HTR-8/SVneo (cell line): ENCODE results near the gene CUL4A.
A peak's percentile ranks its signal among the peaks of the same experiment; 100 is the strongest.

Experiments used
- DNase-seq: peaks from one replicate; pipeline ENCODE4 v3.0.0; 2011; ENCODE audit warnings: low spot score, mixed read lengths; ENCODE audit not compliant: insufficient read length
- FAIRE-seq: peaks from 2 replicates; lab custom pipeline; 2011; peaks lifted over from hg19 to GRCh38; lab: Jason Lieb, UNC

Gene CUL4A

DNA sequence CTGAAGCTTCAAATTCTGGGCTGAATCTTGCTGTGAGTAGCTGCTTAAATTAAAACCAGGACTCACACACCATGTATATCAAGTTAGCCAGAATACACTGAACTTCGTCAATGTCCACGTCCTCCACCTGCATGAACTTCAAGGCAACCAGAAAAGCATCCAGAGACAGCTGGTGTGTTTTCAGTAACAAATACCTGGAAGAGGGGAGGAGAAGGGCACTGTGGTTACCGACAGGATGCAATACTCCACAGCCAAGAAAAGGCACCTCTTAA lies 30.6 kb upstream of the CUL4A start:
- FAIRE-seq = no peak

DNA sequence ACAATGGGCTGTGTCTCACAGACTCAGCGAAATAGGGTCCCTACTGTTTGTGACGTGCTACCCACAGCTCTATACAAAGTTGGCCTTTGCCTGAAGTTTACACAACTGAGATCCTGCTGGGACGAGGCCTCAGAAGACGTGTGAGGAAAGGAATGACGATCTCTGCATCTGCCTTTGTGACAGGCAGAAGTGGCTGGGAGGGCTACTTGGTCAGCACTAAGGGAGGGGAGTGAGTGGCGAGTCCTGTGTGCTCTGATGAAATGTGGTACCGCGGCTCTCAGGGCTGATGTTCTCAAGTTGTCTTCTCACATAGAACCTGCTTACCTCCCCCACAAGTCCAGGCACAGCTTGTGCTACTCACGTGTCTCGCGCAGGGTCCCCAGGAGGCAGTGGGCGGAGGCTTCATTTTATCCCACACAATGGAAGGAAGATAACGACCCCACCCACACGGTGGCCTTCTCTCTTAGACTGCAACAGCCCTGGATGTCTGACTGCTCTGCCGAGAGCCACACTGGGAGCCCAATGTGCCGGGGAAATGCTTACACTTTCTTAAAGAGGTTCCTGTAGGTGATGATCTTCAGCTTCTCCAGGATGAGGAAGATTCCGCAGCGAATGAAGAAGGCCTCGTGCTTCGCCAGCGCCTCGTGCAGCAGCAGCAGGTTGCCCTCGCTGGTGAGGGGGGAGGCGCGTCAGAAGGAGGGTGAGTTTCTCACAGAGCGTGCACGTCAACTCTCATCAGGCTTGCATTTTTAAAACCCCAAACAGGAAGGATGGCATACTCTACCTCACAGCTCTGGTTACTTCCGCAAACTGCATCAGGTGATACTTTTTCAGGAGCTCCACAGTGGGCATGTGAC lies 29.8 kb upstream of the CUL4A start:
- FAIRE-seq = no peak
- DNase-seq = no peak

More for the DNA sequence above, 30.6 kb upstream of the CUL4A start:
- no peak for DNase-seq

DNA sequence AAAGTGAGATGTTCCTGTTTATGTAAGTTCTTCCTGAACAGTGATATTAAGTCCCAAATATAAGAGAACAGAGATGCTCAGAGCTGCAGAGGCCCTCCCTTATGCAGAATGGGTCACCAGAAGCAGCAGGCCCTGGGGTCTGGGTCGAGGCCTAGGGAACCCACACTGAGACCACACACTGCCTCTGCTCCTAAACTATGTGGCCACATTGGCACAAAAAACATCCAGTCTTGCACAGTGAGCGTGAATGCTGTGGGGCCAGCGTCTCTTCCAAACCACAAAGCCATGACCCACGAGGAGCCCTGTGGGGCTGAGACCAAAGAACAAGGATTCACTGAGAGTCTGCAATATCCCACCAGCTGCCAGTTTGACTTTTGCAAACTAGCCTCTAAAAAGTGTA lies 27.4 kb upstream of the CUL4A start:
- DNase-seq (no peak), FAIRE-seq (no peak)

DNA sequence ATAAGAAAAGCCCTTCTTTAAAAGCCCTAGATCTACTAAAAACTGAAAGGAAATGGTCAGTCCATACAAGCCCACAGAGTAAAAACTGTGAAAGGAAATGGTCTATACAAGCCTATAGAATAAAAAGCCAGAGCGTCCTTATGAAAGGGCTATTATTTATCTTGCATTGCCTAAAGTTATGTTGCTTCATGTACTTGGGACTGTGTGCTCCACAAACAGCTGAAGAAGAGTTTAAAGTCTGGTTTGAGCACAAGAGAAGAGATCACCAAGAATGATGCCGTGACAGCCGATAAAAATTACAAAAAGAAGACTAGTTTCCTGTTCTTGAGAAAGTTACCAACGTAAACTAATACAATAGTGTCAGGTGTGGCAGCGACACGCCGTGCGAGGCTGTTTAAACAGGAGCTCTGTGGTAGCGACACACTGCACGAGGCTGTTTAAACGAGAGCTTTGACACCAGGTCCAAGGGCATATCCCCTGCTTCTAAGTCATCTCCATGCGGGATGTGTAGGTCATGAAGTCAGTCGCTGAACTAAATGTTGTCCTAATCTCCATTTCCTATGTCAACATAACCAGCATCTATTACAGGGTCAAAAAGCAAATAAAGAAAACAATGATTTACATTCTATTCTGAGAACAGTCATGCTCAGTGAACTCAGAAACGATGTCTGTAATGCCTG lies 25.8 kb upstream of the CUL4A start:
- FAIRE-seq (no peak), DNase-seq (no peak)

DNA sequence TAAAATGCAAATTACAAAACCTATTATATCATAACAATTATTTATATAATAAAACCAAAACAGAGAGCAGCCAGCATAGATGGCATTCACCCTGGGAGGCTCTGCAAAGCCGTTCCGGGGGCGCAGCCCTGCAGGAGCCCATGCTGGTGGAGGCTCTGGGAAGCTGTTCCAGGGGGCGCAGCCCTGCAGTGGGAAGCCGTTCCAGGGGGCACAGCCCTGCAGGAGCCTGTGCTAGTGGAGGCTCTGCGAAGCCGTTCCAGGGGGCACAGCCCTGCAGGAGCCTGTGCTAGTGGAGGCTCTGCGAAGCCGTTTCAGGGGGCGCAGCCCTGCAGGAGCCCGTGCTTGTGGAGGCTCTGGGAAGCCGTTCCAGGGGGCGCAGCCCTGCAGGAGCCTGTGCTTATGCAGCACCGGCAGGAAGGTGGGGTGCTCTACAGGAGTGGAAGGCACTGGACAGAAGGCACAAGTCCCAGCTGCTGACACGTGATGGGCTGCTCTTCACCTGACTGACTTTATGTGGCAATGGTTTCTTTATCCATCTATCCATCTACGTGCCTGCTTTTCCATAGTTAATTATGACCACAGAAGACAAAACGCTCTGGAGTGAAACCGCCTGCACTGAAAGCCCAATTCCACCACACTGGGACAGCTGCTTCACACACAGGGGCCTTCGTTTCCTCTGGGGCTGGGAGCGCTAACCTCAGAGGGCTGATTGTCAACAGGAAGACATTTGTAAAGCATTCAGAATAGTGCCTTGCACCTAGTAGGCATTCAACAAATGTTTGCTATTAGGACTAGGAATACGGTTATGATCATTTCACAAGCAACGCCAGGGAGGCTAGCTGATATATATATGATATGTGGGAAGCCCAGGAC lies 24.6 kb upstream of the CUL4A start:
- no peak for FAIRE-seq

DNA sequence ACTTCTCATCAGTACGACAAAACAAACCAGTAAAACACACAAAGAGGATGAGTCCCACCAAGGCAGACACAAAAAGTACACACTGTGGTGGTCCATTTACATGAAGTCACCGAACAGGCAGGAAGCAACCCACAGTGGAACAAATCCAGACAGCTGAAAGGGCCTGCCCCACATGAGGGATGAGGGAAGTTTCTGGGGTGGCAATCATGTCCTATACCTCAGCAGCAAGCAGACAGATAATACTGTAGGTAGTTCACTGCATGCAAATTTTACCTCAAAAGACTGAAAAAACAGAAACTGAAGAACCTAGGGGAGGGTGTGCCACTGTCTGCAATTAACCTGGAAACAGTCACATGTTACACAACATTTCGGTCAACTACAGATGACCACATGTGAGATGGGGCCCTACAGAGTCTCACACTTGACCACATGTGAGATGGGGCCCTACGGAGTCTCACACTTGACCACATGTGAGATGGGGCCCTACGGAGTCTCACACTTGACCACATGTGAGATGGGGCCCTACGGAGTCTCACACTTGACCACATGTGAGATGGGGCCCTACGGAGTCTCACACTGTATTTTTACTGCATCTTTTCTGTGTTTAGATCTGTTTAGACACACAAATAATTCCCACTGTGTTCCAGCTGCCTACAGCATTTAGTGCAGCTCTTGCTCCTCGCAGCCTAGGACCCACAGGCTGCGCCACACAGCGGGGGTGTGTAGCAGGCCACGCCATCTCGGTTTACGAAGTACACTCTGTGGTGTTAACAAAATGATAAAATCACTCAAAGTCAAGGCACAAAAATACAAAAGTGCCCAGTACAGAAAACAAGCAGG lies 23.1 kb upstream of the CUL4A start:
- no peak for DNase-seq
- no peak for FAIRE-seq

More for the DNA sequence above, 24.6 kb upstream of the CUL4A start:
- no peak for DNase-seq

DNA sequence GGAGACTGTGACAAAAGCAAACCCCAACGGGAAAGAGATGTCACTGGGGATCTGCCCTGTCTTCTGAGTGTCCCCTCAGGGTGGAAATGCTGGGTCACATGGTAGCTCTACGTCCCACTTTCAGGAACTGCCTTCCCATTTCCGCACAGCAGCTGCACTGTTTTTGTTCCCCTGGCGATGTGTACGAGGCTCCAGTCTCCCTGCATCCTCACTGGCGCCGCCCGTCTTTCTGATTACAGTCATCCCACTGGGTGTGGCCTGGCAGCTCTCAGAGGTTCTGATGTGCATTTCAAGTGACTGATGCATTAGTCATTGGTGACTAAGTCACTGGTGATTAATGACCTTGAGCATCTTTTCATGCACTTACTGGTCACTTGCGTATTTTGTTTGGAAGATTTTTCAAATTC lies 22.1 kb upstream of the CUL4A start:
- peak; percentile 91 for DNase-seq

DNA sequence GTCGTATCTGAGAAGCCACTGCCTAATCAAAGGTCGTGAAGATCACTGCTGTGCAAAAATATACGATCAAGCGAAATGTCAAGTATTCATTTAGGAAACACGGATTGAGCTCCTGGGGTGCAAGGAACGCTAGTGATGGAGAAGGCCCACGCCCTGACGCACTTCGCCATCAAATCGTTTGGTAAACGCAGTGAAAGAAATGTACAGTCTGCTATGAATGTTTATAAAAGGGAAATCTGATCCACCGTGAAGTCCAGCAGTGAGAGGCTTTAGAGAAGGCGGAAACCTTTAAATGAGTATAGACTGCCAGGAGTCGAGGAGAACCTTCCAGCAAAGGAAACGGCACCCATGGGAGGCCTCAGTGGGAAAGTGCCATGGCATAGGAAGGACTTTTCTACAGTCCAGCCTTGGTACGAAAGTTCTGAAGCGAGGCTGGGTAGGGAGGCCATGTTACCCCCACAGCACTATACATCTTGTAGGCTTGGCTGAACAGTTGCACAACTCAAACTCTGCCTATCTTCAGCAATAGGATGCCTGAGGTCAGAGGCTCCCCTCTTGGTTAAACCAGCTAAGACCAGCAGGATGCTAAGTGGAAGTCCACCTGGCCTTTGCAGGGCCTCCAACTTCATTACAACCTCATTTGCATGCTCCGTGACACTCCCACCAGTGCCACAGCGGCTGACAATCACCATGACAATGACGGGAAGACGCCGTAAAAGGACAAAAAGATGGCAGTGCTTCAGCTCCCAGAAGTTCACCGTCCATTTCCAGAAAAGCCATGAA lies 21.3 kb upstream of the CUL4A start:
- DNase-seq (no peak), FAIRE-seq (no peak)

More for the DNA sequence above, 22.1 kb upstream of the CUL4A start:
- FAIRE-seq = peak; percentile 90

DNA sequence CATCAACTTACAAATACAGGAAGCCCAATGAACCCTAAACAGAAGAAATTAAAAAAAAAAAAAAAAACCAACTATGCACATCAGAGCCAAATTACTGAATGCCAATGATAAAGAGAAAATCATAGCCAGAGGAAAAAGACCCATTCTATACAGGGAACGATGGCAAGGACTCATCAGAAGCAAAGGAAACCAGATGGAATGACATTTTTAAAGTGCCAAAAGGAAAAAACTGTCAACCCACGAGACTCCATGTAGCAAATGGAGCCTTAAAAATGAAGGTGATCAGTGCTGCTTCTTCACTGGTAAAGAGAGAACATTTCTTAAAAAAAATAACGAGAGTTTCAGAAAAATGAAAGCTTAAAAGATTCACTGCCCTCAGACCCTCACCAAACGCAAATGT lies 19.2 kb upstream of the CUL4A start:
- DNase-seq (no peak), FAIRE-seq (no peak)

DNA sequence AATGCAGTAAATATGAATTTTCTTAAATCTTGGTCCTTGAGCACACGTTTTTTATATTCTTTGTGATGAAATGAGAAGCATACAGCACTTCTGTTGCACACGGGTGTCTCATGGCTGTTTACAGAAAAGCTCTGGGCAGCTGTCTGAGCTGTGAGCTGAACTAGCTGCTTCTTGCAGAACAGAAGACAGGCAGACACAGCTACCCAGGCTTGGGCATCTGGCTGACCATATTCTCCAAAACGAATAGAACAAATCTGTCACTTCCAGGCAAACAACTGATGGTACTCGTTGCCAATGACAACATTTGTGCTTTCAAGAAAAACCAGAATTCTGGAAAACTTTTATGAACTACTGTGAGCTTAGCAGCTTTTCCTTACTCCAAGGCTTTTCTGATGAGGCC lies 17.1 kb upstream of the CUL4A start:
- FAIRE-seq (no peak), DNase-seq (no peak)

DNA sequence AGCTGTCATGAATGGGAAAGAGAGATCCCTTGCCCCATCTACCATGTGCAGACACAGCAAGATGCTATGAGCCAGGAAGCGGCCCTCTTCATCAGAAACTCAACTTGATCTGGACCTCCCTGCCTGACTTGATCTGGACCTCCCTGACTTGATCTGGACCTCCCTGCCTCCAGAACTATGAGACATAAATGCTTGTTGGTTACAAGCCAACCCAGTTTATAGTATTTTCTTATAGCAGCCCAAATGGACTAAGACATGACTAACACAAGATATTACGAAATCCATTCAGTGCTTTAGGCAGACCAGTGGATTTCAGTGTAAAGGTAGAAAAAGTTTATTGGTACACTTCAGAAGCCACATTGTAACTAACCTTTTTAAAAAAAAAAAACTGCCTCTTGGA lies 16.5 kb upstream of the CUL4A start:
- DNase-seq (no peak), FAIRE-seq (no peak)

DNA sequence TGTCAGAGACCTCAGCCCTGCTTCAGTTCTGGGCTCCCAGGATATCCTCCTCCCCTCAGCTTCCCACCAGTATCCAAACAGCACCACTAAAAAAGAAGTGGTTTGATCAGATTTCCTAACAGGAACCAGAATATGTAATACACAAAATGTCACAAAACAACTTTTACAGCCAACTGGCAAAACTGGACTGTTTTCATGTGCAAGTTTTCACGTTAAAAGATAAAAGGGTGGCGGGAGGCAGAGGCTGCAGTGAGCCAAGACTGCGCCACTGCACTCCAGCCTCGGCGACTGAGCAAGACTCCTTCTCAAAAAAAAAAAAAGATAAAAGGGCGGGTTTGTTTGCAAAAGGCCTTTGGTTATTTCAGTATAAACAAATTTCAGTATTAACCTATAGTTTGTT lies 14.1 kb upstream of the CUL4A start:
- FAIRE-seq = no peak

DNA sequence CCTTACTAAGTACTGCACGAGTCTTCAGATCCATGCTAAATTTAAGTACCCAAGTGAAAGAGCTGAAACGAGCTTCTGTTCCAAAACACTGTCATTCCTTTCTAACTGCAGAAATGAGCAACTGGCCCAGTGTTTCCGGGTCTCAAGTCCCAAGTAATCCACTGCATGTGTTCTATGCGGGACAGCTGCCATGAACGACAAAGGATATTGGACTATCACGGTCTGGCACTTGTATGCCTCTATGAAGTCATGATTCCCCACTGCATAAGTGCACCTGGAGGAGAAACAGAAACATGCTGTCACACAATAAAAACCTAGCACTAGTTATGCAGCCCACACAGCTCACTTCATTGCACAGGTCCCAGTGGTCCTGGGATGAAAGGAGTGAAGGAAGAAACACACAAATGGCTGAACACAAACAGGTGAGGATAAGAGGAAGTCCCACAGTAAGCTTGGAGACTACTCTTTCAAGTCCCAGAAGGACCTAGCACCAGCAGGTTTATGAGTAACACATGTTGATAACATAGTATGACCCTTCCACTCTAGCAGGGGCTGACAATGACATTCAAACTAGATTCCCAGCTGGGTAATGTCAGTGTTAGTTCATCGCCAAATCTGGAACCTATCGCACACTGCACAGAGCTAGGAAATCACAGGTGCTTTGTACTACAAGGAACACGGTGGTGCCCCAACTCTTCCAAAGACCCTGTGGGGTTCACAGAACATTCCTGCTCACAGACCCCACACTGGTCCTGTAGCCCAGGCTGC lies 12.3 kb upstream of the CUL4A start:
- DNase-seq (no peak), FAIRE-seq (no peak)

More for the DNA sequence above, 14.1 kb upstream of the CUL4A start:
- DNase-seq = no peak

DNA sequence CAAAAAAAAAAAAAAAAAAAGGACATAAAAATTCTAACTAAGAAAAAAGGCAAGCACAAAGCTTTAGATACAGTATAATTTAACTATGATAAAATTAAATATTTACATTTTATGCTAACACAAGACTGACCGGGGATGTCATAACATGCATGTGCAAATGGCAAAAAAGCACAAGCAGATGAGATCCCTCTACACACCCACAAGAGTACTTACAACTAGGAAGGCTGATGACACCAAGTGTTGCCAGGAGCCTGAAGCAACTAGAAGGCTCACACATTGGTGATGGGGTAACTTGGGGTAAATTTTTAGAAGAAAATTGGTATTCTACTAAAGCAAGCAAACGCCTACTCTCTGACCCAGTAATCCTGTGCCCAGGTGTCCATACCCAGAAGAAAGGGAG lies 7.6 kb upstream of the CUL4A start:
- FAIRE-seq (no peak), DNase-seq (no peak)

DNA sequence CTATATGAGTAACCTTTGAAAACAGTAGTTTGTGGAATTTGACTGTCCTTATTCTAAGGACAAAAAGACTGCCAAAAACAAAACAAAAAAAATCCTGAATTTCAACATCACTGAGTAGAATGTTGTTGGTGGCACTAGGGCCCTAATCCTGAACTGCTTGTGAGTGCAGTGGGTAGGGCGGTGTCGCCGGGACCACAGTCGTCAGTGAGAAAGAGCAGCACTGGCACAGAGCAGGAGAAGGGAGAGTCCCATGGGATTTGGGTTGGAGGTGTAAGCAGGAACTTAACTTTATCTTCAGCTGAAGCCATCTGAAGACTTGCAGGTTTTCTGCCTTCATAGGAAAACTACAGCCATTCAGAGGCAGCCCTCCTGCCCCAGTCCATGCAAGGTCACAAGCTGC lies 6.5 kb upstream of the CUL4A start:
- no peak for FAIRE-seq

DNA sequence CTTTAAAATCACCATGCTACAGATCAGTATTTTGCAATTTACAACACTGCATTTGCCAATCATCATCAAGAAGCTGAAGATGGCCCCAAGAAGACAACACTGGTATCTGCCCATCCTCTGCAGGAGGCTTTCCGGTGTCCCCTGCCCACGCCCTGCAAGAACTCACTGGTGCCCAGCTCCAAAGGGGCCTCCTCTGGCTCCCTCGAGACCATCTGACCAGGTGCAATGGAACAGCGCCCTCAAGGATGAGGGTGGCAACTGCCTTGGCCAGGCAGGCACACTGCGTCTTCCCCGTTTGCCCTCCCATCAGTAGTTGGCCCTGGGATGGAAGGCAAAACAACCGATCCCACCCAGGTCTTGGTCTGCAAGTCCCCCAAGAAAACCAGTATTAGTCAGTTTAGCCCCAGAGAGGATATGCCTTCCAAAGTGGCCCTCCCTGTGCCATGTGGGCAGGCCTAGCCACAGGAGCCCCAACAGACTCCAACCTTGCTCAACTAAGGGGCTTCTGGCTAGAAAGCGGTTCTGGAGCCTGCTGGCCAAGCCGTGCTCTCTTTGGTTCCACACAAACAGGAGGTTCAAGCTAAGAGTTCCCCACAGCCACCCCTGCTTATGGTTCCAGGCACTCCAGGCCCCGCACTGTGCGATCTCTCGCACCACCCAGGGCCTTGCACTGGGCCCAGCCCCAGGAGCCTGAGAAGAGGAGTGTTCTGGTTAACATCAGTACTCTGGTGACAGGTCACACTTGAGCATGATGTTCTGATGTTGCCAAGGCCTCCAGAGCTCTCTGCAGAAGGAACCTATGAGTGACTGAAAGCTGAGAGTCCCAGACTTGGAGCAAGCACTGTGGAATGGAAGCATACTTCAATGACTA lies 5.7 kb upstream of the CUL4A start:
- no peak for FAIRE-seq
- DNase-seq = no peak

More for the DNA sequence above, 6.5 kb upstream of the CUL4A start:
- DNase-seq = no peak

DNA sequence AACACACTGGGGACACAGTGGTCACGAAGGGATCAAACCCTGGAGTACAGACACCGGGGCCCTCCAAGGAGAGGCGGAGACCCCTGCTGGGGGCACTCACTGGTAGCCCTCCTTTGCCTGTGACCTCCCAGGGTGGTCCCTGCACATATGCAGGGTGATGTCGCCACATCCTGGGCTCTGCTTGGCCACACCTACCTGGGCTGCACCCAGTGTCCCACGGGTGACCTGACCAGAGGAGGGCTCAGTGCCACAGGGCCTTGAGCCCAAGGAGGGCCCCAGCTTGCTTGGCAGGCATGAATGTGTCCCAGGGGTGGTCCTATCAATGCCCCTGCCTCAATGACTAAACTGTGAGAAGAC lies 5.1 kb upstream of the CUL4A start:
- DNase-seq (no peak), FAIRE-seq (no peak)

DNA sequence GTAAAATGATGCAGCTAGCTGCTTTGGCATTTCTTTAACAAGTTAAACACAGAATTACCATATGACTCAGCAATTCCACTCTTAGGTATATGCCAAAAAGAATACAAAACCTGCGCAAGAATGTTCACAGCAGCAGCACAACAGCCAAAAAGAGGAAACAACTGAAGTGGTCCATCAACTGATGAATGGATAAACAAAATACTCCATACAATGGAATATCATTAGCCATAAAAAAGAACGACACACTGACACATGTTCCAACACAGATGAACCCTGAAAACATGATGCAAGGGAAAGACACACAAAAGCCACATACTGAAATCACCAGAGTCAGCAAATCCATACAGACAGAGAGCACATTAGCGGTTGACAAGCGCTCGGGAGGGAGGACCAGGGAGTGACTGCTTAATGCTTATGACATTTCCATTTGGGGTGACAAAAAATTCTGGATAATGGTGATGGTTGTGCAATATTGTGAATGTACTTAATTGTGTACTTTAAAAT lies 3.9 kb upstream of the CUL4A start:
- FAIRE-seq (no peak), DNase-seq (no peak)
